ENCODE results near the gene CAMK2D.

Gene CAMK2D

DNA sequence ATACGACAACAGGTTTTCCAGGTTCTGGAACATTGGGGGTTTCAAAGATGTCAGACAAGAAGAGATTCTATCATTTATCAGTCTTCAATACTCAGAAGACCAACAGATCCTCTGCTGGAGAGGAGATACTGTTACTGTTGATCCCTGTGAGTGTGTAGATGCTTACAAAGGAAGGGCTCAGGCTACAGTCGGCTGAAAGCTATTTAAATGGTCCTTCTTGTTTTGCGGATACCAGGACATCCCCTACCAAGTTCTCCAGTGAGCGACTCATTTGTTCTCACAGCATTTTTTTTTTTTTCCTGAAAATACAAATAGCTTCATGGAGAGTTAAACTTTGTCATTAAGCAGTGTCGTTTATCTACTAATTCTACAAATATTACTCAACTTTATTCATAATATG is 201.6 kb downstream of the CAMK2D start:
- no peak for DNase-seq

DNA sequence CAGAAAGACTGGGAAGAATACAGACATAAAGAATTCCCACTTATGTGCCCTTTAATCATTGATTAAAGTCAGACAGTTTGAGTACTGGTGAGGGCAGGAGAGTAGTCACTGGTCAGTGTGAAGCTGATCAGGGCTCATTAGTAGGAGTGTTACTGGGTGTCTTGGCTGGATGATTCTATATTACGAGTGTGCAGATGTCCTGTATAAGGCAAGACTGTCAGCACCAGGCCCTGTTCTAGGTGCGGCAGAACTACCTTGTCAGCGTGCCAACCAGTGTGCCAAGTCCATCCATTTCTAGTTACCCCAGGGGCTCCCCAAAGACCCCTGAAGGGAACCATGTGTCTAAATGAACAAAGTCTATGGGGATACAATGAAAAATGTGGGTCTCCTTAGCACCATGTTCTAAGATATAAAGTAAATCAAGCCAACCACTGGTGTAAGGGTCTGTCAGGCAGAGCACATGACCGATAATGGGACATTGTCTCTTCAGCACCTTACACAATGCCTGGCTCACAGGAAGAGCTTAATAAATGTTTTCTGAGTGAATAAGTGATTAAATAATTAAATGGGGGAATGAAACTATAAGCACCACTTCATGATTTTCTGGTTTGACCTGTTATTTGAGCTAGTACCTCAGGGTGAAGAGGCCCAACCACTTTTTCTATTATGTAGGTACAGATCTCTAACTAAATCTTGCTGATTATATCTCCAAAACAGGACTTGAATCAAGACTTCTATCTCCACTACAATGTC is 205.0 kb downstream of the CAMK2D start:
- no peak for DNase-seq

DNA sequence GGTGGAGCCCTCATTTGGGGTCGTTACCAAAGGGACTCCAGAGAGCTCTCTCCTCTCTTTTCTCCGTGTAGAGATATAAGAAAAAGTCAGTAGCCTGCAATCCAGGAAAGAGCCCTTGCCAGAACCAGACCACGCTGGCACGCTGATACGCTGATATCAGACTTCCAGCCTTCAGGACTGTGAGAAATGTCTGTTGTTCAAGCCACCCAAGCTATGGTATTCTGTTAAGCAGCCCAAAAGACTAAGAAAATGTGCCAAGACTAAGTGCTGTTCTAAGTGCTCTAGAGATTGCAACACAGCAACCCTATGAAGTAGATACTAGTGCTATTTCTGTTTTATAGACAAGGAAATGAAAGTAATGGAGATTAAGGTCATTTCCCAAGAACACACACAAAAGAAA is 205.7 kb downstream of the CAMK2D start:
- peak; percentile 6 to 63 (median 44) for DNase-seq

DNA sequence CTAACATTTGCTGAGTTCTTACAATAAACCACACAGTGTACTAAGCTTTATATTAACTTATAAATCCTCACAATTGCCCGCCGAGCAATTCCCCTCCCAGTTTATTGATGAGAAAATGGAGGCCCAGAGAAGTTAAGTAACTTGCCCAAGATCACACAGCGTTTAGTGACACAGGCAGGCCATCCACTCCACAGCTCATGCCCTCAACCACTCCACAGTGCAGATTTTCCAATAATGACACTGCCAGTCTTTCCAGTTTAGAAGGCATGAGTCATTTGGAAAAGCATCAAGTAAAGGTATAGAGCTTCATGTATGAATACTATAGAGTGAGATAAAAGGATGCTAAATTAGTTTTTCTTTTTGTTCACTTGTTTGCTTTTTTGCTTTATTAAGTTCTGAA is 208.5 kb downstream of the CAMK2D start:
- DNase-seq, result no peak

DNA sequence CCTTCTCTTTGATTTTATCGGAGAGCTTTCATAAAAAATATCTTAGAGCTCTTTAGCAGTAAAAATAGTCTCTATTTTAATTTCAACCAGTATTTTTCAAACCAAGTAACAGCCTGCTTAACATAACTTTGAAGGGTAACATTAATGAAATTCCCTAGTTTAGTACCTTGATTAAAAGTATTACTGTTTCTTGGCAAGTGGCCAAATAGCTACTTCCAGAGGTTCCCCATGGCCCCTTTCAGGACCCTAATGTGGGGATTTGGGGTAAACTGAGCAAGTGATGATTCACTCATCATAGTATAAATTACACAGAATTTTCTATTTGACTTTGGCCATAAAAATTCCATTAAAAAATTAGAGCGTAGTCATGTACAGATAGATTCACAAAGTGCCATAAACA is 211.0 kb downstream of the CAMK2D start:
- no peak for DNase-seq

GRCh38 chr4:113548303-113548702 is 213.2 kb downstream of the CAMK2D start:
- peak in 2 of 3 donors; percentile 14 to 41 for DNase-seq

DNA sequence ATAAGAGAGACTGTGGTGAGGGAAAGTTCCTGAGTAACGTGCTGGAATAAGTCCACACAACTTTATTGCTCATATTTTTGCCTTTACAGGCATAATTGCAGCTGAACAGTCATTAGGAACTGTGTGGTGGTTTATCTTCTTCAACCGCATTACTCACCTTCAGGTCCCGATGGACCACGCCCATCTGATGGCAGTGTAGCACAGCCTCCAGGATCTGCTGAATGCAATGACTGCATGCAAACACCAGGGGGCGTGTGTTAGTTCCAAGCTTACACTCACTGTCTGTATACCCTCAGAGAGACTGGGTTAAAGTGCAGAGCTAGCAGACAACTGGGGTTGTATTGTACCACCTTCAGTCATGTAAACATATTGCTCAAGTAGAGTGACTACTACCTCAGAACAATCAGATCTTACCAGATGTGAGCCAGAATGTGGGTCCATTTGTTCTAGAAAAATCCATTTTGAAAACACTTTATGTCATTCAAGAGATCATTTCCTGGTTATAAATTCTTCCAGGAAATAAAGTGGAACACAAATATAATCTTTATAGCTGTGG is 214.0 kb downstream of the CAMK2D start:
- DNase-seq, result peak; percentile 89 to 92 (median 90)

DNA sequence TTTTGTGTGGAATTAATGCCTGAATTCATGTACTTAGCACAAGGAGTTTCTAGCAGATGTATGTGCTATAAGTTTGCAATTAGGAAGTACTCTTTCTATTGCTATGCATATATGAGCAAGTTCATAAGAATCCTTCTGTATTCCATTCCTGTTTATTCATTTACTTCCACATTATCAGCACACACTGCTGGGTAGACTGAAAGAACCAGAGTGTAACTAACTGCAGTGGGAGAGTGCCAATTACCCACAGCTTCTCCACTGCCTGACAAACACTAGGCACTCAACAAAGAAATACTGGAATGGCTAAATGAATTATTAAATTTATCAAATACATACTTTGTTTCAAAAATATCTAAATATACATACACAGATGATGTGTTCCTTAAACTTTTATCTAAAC is 219.6 kb downstream of the CAMK2D start:
- no peak for DNase-seq

DNA sequence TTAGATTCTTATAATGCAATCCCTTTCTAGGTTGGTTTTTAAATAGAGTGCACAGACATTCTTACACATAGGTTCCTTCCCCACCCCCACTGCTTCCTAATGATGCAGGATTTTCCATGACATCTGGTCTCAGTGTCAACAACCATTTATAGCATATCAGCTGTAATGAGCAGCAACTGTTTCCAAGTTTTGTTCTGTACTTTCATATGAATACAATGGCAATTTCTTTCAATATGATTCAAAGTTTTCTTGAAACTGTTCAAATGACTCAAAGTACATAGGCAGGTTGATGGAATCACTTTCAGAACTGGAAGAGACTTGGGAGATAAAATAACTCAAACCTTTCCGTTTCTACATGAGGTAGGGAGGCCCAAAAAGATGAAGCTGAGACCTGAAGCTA is 220.7 kb downstream of the CAMK2D start:
- no peak for DNase-seq

DNA sequence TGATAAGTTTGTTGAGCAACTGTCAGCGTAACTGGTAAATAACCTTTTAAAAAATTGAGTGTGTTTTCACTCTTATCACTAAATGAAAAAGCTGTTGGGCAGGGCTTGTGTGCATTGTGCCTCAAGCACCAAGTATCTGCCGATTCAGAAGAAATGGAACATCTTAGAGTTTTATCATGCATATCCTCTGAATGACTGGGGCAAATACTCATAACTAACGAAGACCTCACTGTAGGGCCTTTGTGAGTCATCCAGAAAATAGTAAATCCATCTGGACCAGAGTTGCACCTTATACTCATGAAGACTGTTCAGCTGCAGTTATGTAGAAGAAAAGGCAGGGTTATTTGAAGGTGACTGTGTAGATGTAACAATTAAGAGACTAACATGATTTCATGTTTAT is 222.1 kb downstream of the CAMK2D start:
- DNase-seq, result no peak

DNA sequence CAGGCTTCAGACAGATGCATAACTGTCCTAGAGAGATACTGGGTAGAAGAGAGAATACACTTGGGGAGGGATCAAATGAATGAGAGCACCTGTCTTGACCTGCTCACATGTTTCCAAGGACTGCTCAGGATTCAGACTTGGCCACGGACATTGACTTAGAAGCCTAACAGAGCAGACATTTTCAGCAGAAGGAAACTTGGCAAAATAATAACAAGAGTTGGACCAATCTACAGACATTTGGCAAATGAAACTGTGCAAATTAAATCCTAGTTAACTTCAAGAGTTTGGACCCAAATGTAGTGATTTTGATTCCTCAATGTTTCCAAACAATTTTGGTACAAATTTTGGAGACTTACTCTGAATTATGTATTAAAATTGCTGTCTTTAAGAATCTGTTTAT is 223.9 kb downstream of the CAMK2D start:
- no peak for DNase-seq

- no peak for DNase-seq
Observed at GRCh38 chr4:113537203-113537602, 224.3 kb downstream of the CAMK2D start.

- no peak for DNase-seq
Observed at GRCh38 chr4:113534711-113535110, 226.8 kb downstream of the CAMK2D start.

DNA sequence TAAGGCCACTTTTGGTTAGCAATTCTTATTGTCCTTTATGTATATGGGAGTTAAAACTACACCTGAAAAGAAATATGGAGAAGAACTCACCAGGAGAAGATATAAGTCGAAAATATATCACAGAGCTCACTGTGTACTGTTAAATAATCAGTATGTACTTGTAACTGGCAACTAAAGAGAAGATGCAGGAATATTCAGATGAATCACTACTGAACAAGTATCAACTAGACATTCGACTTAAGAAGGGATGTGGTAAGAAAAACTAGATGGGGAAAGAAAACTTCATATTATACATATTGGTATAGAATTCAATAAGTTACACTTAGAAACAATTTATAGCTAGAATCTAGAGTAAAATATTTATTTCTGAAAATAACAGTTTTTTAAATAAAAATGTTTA is 230.0 kb downstream of the CAMK2D start:
- DNase-seq, result no peak

DNA sequence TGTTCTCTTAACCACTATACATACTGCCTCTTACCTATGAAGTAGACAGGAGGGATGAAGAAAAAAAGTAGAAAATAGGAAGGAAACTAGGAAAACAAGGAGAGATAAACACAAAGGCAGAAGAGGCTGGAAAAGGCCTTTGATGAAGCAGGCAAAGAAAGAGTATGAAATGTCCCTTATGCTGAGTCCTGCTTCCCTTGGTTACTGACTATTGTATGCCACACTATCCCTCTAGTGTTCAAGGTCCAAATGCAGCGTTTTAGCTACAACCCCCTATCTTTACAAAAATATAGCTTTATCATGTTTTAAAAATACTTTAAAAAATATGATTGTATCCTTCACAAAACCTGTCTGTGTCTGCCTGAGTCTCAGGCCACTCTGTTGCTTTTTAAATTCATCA is 233.1 kb downstream of the CAMK2D start:
- no peak for DNase-seq

DNA sequence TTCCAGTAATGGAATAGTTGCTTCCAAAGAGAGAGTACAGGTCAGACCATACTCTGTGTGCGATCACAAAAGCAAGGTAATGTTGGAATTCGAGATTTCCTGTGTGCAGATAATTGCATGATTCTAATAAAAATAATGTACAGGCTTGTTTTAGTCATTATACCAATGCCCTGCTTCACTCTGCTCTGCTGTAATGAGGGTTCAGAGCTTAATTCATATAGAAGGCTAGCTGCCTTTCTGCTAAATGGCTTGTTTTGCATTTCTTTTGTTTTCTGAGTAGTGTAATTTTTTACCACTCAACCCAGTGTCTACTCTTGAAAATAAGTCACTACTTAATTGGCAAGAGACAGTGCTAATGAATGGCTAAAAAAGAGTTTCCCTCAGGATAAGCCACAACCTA is 236.0 kb downstream of the CAMK2D start:
- DNase-seq, result no peak

GRCh38 chr4:113524505-113525186 is 236.9 kb downstream of the CAMK2D start:
- DNase-seq, result no peak

DNA sequence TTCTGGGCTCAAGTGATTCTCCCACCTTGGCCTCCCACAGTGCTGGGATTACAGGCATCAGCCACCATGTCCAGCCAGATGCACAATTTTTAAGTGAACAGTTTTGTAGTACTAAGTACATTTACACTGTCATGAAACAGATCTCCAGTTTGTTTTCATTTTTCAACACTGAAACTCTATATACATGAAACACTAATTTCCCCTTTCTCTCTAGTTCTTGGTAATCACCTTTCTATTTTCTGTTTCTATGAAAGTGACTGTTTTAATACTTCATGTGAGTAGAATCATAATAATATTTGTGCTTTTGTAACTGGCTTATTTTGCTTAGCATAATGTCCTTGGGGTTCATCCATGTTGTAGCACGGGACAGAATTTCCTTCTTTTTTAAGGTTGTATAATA is 237.4 kb downstream of the CAMK2D start:
- no peak for DNase-seq

- no peak for DNase-seq
Observed at GRCh38 chr4:113522433-113522832, 239.1 kb downstream of the CAMK2D start.

GRCh38 chr4:113513382-113513781 is 248.2 kb downstream of the CAMK2D start:
- DNase-seq, result no peak

DNA sequence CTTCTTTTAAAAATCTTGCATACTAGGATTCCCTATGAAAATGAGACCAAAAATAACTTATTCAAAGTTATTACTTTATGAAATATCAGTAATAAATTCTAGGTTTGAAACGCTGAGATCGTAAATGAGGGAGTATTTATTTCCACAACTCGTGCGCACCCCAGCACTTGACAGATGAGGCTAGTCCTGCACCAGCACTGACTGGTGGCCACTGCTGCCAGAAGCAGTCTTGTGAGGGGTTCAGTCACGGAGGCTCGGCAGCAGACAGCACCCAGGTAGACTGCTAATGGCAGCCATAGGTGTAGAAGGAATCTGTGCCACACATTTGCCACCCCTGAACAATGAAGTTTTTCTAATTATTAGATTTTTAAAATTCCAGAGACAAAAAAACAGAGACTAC is 248.7 kb downstream of the CAMK2D start:
- DNase-seq, result no peak

DNA sequence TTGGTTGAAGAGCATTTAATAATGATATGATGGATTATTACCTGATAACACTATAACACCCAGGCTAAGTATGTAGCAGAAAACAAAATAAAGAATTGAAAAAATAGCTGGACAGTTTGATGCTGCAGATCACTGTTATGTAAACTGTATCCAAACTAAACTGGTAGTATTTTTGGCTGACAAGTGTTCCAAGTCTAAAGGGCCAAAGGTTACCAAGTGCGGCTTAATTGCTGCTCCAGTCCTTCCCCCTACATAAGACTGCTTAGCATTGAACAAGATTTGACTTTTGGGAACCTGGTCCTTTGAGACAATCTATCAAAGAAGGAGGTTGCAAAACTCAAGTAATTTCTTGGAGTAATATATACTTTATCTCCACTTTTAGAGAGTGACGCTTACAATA is 249.6 kb downstream of the CAMK2D start:
- no peak for DNase-seq

DNA sequence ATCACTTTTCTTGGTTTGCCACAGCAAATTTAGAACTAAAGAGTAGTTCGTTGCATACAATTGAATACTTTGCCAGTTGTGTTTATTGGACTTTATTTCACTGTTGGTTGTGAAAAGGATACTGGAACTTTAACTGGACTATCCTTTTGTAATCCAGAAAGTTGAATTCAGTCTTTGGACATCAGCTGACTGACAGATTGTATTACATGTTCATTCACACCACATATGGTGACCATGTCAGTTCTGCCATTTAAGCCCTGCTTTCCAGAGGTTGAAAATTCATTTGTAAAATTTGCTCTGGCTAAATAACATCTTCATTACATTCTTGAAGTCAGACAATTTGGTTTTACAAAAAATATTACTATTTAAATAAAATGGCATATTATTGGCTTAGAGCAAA is 251.7 kb downstream of the CAMK2D start:
- DNase-seq, result no peak

DNA sequence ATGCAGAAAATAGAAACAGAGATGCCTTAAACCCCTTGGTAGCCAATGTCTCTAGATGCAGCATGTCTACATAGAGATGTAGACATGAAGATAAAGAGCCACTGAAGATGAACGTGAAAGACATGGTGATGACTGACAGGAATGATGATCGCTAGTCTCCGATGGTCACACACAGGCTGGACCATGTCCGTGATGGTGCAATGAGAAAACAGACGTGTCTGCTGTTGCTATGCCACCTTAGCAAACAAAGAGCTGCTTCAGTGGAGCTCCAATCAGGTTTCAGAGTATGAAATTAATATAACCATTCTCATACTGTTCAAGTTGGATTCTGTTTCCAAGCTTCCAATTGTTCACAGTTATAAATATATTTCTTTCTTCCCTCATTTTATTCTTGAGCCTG is 256.5 kb downstream of the CAMK2D start:
- no peak for DNase-seq
